ENCODE results near the gene RIBC1.
"Not testable (repeated sequence)": the region's sequence is repeated elsewhere in the genome, so short reads cannot be mapped to it uniquely, and the experiment has no call there.

Gene RIBC1

DNA sequence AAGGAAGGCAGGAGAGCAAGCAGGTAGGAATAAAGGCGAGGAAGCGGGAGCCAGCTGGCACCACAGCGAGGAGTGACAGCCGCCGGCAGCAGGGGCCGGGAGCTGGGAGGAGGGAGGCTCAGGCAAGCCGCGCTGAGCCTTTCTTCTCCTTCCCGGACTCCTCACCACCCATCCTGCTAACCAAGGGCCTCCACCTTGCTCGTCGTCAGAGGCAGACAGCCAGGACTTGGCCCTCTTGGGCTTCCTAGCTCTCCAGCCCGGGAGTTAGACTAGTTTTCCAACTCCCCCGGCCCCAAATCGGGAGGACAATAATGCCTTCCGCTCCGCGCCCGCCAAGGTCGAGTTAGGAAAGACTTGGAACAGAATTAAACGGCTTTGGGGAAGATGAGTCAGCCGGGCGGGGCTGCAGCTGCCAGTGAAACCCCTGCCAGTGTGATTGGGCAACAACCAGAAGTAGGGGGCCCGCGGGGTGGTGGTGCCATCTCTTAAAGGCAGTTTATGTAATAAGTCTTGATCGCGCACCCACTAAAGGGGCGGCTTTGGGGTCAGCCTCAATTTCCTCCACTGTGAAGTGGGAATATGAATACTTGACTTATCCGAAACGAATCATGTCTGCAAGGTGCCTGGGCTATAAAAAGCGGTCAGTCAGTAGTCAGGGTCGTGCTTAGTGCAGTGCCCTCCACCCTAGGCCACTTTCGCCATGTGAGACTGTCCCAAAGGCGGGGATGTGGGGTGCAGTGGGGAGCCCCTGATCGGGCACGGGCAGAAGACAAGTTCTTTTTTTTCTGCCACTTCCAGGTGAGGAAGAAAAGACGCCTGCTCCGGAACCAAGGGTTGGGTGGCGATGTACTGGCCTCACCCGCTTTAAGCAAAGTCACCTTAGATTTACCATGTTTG is 18.2 kb downstream of the RIBC1 start:
- Mint-ChIP-seq H3K27me3 (no peaks in the 10 kb centered on the region), H3K36me3 (ENCODE audit: low read depth) (no peaks in the 10 kb centered on the region), H3K4me1 (ENCODE audit: low read depth) (peaks cover 45% of the 10 kb centered on the region)

DNA sequence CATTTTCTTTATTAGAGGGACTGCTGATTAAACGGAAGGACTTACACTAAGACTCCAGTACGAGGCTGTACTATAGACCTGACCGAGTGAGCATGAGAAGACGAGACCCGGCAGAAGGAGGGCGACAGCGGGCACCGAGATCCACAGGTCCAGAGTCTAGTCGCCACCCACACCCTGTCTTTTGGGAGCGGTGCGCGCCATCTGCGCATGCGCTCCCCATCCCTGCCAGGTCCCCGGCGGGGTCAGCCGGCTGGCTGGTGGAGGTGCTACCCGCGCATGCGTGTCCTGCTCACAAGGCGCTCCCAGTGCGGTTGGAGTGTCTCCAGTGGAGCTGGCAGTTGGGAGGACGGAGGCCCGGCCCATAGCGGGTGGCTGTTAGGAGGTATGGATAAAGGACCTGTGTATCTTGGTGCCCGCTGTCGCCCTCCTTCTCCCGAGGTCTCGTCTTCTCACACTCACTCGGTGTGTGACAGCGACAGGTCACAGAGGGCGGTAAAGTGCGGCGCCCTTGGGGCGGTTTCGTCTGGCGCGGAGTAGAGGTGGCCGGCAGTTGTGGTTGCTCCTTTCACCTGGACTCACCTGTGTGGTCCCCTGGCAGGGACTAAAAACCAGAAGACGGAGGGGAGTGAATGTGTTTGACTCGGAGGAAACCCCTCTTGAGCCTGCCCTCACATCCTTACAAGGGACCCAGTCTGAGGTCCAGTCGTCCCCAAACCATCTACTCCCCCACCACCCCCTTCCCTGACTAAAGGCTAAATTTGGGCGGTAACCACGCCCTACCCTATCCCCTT is 19.1 kb downstream of the RIBC1 start:
- Mint-ChIP-seq H3K27ac (peak overlapping the region; percentile 87), H3K27me3 (no peaks in the 10 kb centered on the region), H3K36me3 (ENCODE audit: low read depth) (no peaks in the 10 kb centered on the region), H3K4me3 (peak overlapping the region; percentile 81), H3K9me3 (no peaks in the 10 kb centered on the region), H3K4me1 (ENCODE audit: low read depth) (peaks cover 44% of the 10 kb centered on the region)
- intact Hi-C loops (cut with micrococcal nuclease) = loop anchor here (5.0 to 10.0 kb wide), 2 partner anchors 129 to 157 kb away; partner anchors contain the start of gene IQSEC2

More for the DNA sequence above, 18.2 kb downstream of the RIBC1 start:
- H3K27ac Mint-ChIP-seq = peak overlapping the region; percentile 87
- H3K9me3 Mint-ChIP-seq = no peaks in the 10 kb centered on the region
- peak overlapping the region; percentile 81 for H3K4me3 Mint-ChIP-seq
- intact Hi-C loops (cut with micrococcal nuclease) = loop anchor here (5.0 to 10.0 kb wide), 2 partner anchors 129 to 156 kb away; partner anchors contain the start of gene IQSEC2

DNA sequence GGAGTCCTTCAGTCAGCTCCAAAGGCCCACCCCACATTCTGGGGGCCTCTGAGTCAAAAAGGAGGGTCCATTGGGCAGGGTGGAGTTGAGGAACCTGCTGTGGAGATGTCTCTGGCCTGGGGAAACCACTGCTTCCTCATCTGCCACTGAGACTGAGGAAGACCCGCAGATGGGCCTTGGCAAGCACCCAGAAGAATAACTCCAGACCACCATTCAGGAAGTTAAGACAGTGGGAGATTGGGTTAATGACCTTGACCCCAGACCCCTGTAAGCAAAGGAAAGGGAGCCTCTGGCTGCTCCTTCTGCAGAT is 19.6 kb downstream of the RIBC1 start:
- Mint-ChIP-seq H3K27ac (peak overlapping the region; percentile 87), H3K4me1 (ENCODE audit: low read depth) (peaks cover 44% of the 10 kb centered on the region), H3K36me3 (ENCODE audit: low read depth) (no peaks in the 10 kb centered on the region), H3K27me3 (no peaks in the 10 kb centered on the region), H3K9me3 (no peaks in the 10 kb centered on the region), H3K4me3 (peak overlapping the region; percentile 81)
- intact Hi-C loops (cut with micrococcal nuclease) = loop anchor here (5.0 to 10.0 kb wide), 2 partner anchors 130 to 157 kb away; partner anchors contain the start of gene IQSEC2

DNA sequence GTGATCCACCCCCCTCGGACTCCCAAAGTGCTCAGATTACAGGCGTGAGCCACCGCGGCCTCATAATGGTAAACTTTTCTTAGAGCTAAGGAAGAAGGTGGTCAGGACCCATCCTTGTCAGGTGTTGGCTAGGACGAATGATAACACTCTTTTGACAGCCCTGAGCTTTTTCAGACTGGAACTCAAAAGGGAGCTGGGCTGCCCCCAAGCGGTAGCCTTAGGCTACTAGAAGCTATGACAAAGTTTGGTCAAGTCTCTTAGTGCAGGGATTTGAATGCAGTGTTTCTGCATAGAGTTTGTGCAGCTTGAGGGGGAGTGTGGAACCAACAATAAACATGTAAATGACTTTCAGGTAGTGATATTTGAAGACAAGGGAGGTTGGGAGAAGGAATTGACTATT is 23.3 kb downstream of the RIBC1 start:
- Mint-ChIP-seq H3K9me3 (no peaks in the 10 kb centered on the region), H3K27me3 (no peaks in the 10 kb centered on the region), H3K36me3 (ENCODE audit: low read depth) (no peaks in the 10 kb centered on the region), H3K27ac (no peak overlapping the region), H3K4me3 (no peak overlapping the region), H3K4me1 (ENCODE audit: low read depth) (peaks cover 19% of the 10 kb centered on the region)
- intact Hi-C loops (cut with micrococcal nuclease) = loop anchor here (10.0 kb wide), 1 partner anchor 161 kb away; the partner anchor contains the start of gene IQSEC2

DNA sequence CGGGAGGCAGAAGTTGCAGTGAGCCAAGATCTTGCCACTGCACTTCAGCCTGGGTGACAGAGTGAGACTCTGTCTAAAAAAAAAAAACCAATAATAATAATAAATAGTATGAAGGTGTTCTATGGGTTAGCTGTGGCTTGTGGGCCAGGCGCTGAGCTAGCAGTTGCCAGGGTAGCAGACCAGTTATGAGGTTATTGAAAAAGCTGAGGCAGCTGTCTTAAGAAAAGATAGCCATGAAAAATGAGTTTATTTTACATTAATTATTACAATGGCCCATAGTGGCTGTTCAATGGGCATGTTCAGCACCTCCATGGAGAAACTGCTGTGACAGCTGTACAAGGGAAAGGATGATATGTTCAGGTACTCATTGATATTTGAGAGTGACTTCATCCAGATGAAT is 24.8 kb downstream of the RIBC1 start:
- peaks cover 7% of the 10 kb centered on the region for H3K4me1 Mint-ChIP-seq (ENCODE audit: low read depth)
- H3K36me3 Mint-ChIP-seq (ENCODE audit: low read depth) = no peaks in the 10 kb centered on the region
- H3K27me3 Mint-ChIP-seq = no peaks in the 10 kb centered on the region
- no peaks in the 10 kb centered on the region for H3K9me3 Mint-ChIP-seq
- no peak overlapping the region for H3K4me3 Mint-ChIP-seq
- intact Hi-C loops (cut with micrococcal nuclease) = loop anchor here (10.0 kb wide), 1 partner anchor 163 kb away; the partner anchor contains the start of gene IQSEC2
- no peak overlapping the region for H3K27ac Mint-ChIP-seq

DNA sequence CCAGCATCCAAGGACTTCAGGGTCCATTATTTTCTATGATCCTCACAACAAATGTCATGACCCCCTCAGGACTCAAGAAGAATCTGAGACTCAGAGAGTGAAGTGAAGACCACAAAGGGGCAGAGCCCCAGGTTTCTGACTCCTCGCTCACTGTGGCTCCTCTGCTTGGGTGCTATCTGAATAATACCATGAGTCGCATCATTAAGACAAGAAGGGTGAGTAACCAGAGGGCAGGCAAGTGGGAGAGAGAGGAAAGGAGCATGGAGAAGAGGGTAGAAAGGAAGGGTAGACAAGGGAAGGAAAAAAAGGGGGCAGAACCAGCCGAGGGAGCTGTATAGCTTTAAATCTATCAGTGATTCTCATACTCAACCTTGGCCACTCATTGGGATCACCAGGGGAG is 27.0 kb downstream of the RIBC1 start:
- no peak overlapping the region for H3K4me3 Mint-ChIP-seq
- intact Hi-C loops (cut with micrococcal nuclease) = loop anchor here (10.0 kb wide), 1 partner anchor 165 kb away; the partner anchor contains the start of gene IQSEC2
- no peaks in the 10 kb centered on the region for H3K36me3 Mint-ChIP-seq (ENCODE audit: low read depth)
- no peak overlapping the region for H3K27ac Mint-ChIP-seq
- H3K27me3 Mint-ChIP-seq = no peaks in the 10 kb centered on the region
- no peaks in the 10 kb centered on the region for H3K9me3 Mint-ChIP-seq
- H3K4me1 Mint-ChIP-seq (ENCODE audit: low read depth) = peaks cover 10% of the 10 kb centered on the region

DNA sequence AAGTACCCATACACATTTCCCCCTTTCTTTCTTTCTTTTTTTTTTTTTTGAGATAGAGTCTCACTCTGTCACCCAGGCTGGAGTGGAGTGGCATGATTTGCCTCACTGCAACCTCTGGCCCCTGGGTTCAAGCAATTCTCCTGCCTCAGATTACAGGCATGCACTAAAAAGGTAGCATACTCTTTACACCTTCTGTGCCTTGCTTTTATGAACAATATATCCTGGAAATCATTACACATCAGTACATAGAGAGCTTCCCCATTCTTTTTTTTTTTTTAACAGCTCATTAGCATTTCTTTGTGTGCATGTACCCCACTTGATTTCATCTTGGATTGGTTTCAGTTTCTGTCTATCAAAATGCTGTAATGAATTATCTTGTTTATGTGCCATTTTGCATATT is 30.1 kb downstream of the RIBC1 start:
- Mint-ChIP-seq H3K27ac (no peak overlapping the region), H3K9me3 (no peaks in the 10 kb centered on the region), H3K4me3 (no peak overlapping the region), H3K36me3 (ENCODE audit: low read depth) (no peaks in the 10 kb centered on the region), H3K27me3 (no peaks in the 10 kb centered on the region), H3K4me1 (ENCODE audit: low read depth) (peaks cover 10% of the 10 kb centered on the region)
- intact Hi-C loops (cut with micrococcal nuclease) = no loop called here

DNA sequence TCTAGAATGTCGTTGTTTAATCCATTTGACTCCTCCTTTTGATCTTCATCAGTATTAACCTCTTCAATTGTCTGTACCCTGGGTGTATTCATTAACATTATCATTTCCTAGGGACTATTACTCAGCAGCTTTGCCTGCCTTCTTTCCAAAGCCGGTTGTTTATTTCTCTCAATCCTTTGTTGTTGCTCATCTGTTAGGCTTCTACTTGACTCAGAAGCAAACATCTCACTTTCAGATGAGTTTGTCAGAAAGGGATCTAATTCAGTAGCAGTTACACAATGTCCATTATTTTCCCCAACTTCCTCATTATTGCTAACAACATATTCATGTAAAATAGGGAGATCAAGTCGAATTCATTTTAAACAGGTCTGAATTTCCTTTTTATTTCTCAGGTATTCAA is 33.6 kb downstream of the RIBC1 start:
- H3K4me1 Mint-ChIP-seq (ENCODE audit: low read depth) = peaks cover 19% of the 10 kb centered on the region

DNA sequence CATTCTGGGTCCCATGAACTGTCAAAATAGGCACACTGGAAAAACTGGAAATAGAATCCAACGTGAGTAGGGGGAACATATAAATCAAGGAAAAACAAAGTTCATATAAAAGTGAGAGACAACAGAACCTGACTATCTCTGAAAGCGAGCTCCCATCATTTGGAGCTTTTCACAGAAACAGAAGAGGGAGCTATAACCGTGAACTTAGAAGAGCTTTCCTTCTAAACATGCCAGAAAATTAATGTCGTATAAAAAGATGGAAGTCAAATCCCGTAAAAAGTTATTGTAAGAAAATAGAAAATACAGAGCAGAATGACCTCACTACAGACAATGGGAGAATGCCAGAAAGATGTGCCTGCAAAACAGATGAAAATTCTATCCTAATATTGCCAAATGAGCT is 35.4 kb downstream of the RIBC1 start:
- H3K4me3 Mint-ChIP-seq = no peak overlapping the region
- intact Hi-C loops (cut with micrococcal nuclease) = no loop called here
- H3K27me3 Mint-ChIP-seq = no peaks in the 10 kb centered on the region
- H3K9me3 Mint-ChIP-seq = no peaks in the 10 kb centered on the region
- H3K4me1 Mint-ChIP-seq (ENCODE audit: low read depth) = peaks cover 14% of the 10 kb centered on the region
- no peak overlapping the region for H3K27ac Mint-ChIP-seq
- H3K36me3 Mint-ChIP-seq (ENCODE audit: low read depth) = no peaks in the 10 kb centered on the region

More for the DNA sequence above, 33.6 kb downstream of the RIBC1 start:
- H3K9me3 Mint-ChIP-seq = no peaks in the 10 kb centered on the region
- intact Hi-C loops (cut with micrococcal nuclease) = no loop called here
- no peak overlapping the region for H3K4me3 Mint-ChIP-seq
- H3K36me3 Mint-ChIP-seq (ENCODE audit: low read depth) = no peaks in the 10 kb centered on the region
- no peak overlapping the region for H3K27ac Mint-ChIP-seq
- H3K27me3 Mint-ChIP-seq = no peaks in the 10 kb centered on the region

DNA sequence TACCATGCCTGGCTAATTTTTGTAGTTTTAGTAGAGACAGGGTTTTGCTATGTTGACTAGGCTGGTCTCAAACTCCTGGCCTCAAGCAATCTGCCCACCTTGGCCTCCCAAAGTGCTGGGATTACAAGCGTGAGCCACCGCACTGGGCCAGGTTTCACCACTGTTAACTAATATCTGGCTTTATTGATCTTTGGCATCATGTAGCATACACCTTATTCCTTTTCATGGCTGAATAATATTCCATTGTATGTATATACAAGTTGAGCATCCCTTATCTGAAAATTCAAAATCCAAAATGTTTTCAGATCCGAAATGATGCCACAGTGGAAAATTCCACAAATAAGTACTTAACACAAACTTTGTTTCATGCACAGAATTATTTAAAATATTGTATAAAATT is 46.0 kb downstream of the RIBC1 start:
- H3K9me3 Mint-ChIP-seq; H3K27ac Mint-ChIP-seq; intact Hi-C loops (cut with micrococcal nuclease); H3K4me1 Mint-ChIP-seq (ENCODE audit: low read depth); H3K4me3 Mint-ChIP-seq; H3K27me3 Mint-ChIP-seq; H3K36me3 Mint-ChIP-seq (ENCODE audit: low read depth): not testable (repeated sequence)

DNA sequence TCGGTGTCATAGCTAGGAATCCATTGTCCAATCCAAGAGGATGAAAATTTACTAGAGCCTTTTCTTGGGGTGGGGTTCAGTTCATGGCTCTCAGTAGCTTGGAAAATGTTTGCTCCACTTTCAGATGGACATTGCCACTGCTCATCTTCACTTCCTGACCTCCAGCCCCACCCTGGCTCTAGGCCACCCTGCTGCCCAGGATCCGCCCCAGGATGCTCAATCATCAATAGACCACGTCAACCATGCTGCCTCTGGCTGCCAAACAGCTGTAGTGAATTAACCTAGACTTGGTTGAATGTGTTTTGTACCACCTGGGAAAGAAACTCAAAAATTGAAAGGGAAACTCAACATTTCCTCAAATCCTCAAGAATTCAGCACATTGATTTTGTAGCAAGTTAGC is 48.7 kb downstream of the RIBC1 start:
- no peaks in the 10 kb centered on the region for H3K9me3 Mint-ChIP-seq
- intact Hi-C loops (cut with micrococcal nuclease) = no loop called here
- no peak overlapping the region for H3K4me3 Mint-ChIP-seq
- no peaks in the 10 kb centered on the region for H3K36me3 Mint-ChIP-seq (ENCODE audit: low read depth)
- H3K27me3 Mint-ChIP-seq = no peaks in the 10 kb centered on the region
- no peak overlapping the region for H3K27ac Mint-ChIP-seq
- H3K4me1 Mint-ChIP-seq (ENCODE audit: low read depth) = peaks cover 20% of the 10 kb centered on the region

DNA sequence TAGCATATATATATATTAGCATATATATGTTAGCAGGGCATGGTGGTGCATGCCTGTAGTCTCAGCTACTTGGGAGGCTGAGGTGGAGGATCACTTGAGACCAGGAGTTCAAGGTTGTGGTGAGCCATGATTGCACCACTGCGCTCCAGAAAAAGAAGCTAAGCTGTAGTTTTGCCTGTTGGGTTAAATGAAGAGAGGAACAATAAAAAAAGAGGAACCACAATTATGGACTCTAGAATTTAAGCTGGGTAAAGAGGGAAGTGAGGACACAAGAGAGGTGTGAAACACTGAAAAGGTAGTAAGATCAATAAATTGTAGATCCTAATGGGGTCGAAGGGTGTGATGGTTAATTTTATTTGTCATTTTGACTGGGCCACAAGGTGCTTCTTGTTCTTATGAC is 52.0 kb downstream of the RIBC1 start:
- no peak overlapping the region for H3K27ac Mint-ChIP-seq
- H3K27me3 Mint-ChIP-seq = no peaks in the 10 kb centered on the region
- no peaks in the 10 kb centered on the region for H3K36me3 Mint-ChIP-seq (ENCODE audit: low read depth)
- H3K9me3 Mint-ChIP-seq = no peaks in the 10 kb centered on the region
- intact Hi-C loops (cut with micrococcal nuclease) = no loop called here
- H3K4me1 Mint-ChIP-seq (ENCODE audit: low read depth) = peaks cover 20% of the 10 kb centered on the region
- H3K4me3 Mint-ChIP-seq = no peak overlapping the region

DNA sequence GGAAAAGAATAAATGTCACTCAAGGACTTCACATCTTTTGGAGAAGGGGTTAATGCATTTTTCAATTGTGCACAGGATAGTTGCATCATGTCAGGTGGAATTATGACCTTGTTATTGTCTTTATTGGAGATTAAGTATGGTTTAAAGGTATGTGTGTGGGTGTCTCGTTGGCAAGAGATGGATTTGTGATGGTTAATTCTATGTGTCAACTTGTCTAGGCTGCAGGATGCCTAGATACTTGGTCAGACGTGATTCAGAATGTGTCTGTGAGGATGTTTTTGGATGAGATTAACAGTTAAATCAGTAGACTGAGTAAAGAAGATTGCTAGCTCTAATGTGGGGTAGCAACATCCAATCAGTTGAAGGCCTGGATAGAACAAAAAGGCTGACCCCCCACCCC is 53.7 kb downstream of the RIBC1 start:
- Mint-ChIP-seq H3K9me3 (no peaks in the 10 kb centered on the region), H3K4me1 (ENCODE audit: low read depth) (peaks cover 20% of the 10 kb centered on the region), H3K27ac (no peak overlapping the region), H3K36me3 (ENCODE audit: low read depth) (no peaks in the 10 kb centered on the region), H3K27me3 (no peaks in the 10 kb centered on the region), H3K4me3 (no peak overlapping the region)
- intact Hi-C loops (cut with micrococcal nuclease) = no loop called here

DNA sequence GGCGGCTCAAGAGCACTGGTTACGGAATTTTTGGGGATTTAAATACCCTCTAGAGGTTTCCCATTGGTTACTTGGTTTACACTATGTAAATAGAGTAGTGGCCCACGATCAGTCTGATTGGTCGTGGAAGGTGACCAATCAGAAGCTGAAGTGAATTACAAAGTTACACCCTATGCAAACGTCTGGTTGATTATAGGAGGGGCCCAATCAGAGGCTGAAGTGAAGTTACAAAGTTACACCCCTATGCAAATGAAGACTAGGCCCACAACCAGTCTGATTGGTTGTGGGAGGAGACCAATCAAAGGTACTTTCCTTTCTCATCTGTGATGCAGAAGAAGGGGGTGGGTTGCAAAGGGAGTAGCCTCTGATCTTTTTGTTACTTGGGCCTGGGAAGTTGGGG is 56.6 kb downstream of the RIBC1 start:
- Mint-ChIP-seq H3K4me3 (no peak overlapping the region), H3K4me1 (ENCODE audit: low read depth) (peaks cover 9% of the 10 kb centered on the region), H3K36me3 (ENCODE audit: low read depth) (no peaks in the 10 kb centered on the region), H3K27me3 (peaks cover 2% of the 10 kb centered on the region), H3K9me3 (no peaks in the 10 kb centered on the region), H3K27ac (no peak overlapping the region)
- intact Hi-C loops (cut with micrococcal nuclease) = no loop called here

Measured in dendritic cell treated with granulocyte-macrophage colony-stimulating factor and Interleukin-4, amounts not matched to agents 40 ng/mL and 50 ng/mL, for 4 days (primary cell).